HG03575 (cell line): ENCODE data around the gene KCNC4.

Experiments
- ATAC-seq: cut with Tn5 transposase; IDR thresholded peaks from one replicate; pipeline ENCODE4 v1.9.1; 2021; ENCODE audit not compliant: unreplicated experiment, insufficient number of reproducible peaks, low FRiP score; ENCODE audit errors: extremely low read depth

The KCNC4 gene

DNA sequence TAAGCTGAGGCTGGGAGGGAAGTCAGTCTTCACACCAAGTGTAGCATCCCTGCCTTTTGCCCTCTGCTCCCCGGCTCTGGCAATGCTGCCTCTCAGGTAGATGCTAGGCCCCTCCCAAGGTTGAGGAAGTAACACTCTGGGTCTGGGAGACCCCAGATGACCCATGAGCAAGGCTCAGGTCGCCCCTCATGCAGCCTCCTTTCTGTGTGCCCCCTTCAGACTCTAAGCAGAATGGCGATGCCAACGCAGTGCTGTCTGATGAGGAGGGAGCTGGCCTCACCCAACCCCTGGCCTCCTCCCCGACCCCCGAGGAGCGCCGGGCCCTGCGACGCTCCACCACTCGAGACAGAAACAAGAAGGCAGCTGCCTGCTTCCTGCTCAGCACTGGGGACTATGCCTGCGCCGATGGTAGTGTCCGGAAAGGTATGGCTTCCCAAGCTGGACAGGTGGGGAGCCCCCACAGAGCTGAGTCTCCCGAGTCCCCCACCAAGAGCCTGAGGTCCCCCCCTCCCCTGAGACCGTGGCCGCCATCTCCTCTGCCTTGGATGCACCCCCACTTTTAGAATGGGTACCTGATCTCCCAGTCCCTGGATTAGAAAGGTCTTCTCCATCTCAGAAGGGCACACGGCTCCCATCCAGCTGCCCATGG, 15.8 kb downstream of the KCNC4 start:
- ATAC-seq: no peak

DNA sequence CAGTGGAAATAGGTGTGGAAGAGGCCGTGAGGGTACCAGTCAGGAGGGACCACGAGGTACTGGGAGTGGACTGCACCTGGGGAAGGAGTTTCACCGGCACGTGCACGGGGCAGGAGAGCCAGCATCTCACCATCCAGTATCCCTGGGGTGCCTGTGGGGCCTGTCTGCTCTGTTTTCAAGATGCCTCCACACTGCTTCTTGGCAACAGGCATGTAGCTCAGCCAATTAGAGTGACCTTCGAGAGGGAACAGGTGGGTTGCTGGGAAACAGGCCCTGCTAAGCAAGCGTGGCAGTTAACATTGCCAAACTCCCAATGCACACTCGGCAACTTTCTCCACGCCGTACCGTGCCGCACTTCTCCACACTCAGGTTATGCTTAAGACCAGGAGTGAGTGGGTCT, 17.7 kb downstream of the KCNC4 start:
- no peak for ATAC-seq

DNA sequence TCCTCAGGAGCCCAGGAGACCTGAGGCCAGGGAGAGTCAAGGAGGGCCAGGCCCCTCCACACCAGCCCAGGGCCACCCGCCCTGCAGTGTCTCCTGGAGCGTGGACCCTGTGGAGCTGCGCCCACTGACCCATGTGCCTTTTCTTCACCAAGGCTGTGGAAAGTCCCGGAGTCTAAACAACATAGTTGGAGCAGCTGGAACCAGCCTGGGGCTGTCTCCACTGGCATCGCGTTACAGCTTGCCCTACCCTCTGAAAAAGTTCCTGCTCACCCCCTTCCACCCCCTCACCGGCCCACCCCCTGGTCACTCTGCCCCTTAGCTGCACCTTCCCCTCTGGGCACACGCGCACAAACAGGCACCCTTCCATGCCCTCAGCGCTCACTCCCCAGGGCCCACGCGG, 18.3 kb downstream of the KCNC4 start:
- ATAC-seq: no peak

DNA sequence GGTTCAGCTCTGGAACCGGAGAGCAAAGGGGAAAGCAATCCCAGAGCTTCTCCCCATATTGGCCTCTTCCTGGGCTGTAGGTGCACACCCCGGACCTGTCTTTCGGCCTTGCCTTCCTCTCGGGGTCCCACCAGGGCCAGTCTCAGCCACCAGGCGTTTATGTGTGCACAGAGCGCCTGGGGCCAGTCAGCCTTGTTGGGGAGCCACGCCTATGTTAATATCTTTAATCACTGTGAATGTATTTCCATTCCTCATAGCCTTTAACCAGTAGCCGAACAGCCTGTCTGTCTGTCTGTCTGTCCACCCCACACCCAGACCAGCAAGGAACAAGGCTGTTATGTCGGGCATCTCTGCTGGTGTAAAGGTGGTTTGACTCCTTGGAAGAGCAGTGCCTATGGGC, 18.8 kb downstream of the KCNC4 start:
- ATAC-seq: no peak

DNA sequence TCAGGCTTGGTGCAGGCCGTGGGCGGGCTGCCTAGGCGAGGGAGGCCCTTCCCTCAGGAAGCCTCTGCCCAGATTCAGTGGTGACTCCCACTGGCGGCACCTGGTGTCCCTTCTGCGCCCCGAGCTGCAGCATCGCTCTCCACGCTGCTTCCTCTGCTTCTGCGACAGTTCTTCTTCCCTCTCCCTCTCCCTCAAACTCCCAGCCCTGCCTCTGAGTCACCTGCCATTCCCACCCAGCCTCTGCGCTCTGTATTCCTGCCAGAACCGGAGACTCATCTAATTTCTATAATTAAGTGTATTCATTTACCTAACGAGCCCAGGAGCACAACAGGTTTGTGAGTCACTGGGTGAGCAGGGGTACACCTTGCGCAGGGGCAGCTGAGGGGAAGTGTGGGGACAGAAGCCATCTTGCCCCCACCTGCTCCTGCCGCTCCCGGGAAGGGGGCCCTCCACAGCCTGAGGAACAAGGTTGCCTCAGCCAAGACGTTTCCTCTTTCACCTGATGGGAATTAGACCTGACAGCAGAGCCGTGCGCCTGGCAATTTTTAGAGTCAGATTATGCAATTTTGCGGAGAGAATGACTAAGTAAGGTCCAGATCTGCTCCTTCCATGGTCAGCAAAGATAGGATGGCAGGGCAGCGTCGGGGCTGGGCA, 19.4 kb downstream of the KCNC4 start:
- ATAC-seq: no peak

DNA sequence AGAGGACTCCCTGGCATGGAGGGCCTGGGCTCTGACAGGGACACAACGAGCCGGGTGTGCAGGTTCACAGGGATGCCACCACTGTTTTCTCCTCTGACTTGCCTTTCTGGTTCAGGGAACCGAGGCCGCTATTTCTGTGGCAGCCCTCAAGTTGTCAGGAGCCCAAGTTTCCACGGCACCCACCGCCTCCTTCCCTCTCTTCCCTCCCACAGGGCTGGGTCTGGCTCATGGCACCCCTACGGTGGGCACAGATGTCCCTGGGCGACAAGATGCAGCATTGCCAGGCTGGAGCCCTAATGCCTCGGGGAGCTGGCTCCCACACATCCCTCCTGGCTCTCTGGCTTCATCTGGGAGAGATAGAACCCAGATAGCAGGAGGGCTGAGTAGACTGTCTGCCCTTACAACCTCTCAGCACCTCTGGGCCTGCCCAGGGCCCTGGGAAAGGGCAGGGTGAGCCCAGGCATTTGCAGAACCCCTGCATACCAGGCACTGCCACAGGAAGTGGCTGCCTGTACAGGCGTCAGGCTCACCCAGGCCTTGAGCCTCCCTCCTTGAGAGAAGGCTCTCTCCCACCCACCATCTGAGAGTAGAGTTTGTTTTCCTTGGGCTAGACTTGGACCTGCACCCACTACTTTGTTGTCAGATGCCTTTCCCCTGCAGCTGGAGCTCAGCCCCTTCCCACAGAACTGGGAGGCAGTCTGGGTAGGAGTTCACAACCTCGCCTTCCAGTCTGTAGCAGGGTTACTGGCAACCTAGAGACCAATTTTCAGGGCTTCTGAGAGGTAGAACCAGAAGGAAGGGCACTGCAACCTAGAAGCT, 20.5 kb downstream of the KCNC4 start:
- no peak for ATAC-seq

DNA sequence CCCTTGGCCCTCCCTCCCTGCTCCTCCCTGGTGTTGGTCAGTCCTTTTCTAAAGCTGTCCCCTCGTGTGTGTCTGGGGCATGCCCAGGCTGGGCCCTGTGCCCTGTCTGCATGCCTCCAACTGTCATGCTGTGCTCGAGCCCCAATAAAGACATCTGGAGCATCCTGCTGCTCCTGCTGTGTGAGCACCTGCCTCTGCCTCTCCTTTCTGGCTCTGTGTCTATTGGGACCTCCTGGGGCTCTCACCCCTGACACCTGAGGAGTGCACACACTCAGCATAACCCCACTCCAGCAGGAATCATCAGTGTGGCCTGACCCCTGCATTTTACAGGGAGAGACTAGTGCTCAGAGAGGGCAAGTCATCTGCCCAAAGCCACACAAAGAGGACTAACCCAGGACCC, 23.7 kb downstream of the KCNC4 start:
- no peak for ATAC-seq

DNA sequence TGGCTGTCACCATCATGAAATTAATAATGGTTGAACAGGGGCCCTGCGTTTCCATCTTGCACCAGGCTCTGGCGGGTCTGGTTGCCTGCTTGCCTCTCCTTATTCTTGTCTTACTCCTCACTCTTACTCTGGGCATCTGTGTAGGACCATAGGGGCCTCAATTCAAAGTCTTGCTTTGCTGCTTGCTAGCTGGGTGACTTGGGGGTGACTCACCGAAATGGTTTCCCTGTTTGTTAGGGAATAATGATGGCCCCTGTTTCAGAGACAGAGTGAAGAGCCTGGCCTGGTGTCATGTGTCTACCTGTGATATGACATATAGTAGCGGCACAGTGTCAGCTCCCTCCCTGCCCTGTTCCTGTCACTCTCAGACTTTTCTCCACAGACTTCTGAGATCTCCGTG, 24.6 kb downstream of the KCNC4 start:
- no peak for ATAC-seq

DNA sequence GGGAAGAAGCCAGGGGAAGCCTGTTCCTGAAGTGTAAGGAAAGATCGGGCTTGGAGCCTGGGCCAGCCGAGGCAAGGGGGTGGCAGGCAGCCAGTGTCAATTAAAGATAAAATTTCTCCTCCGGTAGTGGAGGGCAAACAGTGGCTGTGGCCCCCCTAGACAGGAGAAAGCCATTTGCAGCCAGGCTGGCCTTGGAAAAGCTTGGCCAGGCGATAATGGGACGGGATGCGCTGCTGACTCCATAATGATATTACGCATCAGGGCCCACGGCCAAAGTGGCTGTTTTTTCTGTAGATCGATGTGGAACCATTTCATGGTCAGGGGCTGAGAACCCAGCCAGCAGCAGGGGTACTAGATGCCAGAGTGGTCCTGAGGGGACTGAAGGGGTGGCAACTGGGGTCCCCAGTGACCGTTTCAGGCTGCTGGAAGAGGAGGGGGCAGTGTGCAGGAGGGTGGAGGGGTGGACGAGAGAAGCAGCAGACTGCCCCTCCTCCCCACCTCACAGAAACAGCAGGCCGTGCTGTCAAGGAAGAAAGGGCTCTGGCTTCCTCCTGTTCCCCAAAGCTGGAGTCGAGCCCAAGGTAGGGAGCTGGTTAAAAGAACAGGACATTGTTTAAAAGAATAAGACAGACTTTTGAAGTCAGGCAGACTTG, 25.2 kb downstream of the KCNC4 start:
- no peak for ATAC-seq

DNA sequence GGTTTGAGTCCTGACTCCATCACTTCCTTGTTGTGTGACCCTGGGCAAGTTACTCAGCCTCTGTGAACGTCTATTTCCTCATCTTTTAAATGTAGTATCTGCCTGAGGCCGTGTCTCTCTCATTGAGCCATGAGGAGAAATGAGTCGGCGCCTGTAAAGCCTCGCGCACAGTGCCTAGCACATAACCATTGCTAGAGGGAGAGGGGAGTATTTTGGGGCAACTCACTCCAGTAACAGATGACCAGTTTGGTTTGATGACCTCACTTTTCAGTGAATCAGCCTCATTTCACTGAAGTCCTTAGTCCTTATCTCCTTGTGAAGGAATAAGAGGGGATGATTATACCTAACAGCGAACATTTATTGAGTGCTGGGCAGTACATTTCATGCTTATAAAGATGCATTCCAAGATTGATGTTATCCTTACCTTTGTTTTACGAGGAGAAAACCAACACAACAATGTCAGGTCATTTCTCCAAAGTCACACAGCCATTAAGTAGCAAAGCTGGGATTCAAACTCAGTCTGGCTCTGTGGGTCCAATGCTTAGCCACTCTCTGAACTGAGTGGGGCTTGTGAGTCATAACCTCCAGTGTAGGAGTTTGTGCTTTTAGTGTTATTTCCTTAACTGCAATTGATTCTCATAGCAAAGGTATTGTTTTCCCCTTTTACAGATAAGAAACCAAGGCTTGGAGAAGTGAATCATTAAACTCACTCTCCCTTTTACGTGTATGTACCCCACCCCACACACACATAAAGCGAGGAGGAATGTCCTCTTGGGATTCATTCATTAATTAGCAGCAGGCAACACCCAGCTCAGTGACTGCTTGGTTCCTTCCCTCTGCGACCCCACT, 25.9 kb downstream of the KCNC4 start:
- no peak for ATAC-seq

DNA sequence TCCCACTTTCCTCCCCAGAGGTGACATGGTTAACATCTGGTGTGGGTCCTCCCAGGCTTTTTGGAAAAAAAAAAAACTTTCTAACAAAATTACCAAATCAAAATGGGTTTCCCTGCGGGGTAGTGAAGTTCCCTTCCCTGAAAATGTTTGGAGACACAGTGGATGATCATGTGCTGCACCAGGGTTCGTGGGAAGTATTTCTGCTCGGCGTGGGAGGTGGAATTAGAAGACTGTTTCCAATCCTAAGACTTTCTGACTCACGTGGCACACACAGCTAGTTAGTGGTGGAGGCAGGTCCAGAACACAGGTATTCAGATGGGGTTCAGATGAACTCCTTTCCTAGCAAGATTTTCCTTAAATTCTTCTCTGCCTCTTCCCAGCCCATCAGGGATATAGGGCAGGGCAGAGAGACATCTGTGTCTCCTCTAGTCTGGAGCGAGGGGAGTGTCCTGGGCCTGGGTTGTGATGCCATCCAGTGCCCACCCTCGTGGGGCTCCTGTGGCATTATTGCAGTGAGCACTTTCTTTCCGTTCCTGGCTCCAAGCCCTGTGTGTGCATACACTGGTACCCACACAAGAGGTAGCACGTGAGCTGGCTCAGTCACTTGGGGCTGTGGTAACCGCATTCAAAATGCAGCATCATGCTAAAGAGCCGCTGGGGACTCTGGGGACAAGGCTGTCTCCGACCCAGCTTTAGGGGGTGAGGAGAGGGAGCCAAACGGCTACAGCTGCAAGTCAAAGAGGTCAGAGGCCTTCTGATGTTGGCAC, 27.5 kb downstream of the KCNC4 start:
- no peak for ATAC-seq

DNA sequence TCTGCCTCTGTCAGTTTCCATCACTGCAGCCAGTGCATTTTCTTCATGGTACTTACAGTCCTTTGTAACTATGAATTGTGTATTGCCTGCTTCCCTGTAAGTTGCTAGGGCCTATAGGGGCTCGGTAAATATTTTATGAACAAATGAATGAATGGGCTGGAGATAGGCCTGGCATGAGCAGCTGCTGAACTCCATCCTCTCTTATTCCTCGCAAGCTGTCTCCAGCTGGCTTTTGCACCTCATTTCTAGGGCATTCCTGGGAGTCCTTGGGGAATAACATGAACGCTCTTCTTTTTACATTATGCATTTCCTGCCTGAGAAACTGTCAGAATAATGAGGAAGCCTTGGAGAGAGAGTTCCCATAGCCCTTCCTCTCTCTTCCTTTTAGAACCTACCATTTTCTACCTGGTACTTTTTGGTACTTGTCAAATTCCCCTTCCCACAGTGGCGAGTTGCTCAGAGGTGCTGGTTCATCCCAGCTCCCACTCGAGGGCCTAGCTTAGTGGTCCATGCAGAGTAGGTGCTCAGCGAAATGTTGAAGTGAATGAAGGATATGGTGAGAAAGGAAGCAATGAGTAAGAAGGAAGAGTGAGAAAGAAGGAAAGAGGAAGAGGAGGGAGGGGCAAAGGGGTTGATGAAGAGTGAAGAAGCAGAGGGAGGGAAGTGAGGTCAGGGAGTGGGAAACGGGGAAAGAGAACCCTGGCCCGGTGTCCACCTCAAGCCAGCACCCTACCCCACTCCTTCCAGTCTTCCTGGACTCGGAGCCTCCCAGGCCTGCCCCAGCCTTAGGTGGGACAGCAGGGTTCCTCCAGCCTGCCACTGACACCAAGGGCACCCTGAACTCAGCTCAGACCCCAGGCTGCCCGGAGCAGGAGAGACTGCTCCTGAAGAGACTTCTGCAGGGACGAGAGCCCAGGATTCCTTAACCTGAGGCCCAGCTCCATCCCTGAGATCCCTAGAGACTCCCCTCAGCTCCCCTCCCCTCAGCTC, 29.6 kb downstream of the KCNC4 start:
- no peak for ATAC-seq

DNA sequence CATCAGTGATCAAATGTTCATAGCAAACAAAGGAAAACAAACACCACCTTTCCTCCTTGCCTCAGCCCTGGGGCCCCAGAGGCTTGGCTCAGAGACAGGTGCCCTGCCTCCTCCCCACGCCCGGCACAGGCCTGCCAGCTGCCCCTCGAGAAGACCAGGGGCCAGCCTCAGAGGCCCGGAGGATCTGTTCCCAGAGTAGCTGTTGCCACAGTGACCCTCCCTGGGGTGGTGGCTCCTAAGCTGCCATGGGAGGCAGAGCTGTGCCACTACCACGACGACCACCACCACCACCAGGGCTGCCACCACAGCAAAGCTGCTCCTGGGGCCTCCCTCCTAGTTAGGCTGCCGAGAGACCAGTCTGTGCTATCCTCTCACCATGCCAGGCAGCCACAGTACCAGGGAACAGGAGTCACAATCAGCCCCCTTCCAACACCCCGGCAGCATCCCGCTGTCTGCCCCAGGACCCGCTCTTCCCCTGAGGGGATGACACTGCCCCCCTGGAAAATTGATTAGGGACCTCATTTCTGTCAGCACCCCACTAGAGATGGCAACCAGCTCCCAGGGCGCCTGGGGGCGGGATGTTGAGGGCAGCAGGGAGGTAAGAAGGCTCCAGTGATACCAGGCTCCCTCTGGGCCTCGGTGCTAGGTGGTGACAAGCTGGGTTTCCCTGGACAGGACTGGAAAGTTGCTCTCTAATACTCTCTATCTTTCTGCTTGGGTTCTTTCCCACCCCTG, 30.5 kb downstream of the KCNC4 start:
- ATAC-seq: no peak

DNA sequence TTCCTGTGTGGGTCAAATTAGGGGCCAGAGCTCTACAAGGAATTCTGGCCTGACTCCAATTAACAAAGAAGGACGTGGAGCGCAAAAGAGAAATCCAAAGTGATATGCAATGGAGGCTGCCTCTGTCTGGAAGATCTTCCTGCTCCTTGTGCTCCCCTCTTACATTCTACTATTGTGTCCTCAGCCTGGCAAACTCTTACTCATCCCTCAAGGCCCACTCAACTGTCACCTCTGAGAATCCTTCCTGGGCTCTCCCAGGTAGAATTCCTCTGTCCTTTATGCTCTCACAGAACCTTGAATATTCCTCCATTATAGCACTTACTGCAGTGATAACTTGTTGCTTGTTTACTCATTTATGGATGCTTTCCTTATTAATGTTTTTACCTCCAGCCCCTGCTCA, 31.4 kb downstream of the KCNC4 start:
- ATAC-seq: no peak

DNA sequence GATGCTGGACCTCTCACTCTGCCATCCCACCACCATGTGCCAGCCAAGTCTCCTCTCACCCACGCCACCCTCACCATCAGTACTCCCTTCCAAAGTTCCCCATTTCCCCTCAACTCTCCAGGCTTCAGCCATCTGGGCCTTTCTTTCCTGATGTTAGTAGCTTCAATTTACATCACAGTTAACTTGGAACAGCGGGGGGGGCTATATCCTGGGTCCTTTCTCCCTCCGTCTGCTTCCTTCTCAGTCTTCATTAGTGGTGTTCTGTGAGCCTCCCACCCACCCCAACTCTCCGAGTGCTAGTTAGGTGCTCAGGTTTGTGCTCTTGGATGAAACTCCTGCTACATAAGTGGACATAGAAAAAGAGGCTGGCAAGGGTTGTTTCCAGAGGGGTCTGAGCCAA, 31.9 kb downstream of the KCNC4 start:
- no peak for ATAC-seq

DNA sequence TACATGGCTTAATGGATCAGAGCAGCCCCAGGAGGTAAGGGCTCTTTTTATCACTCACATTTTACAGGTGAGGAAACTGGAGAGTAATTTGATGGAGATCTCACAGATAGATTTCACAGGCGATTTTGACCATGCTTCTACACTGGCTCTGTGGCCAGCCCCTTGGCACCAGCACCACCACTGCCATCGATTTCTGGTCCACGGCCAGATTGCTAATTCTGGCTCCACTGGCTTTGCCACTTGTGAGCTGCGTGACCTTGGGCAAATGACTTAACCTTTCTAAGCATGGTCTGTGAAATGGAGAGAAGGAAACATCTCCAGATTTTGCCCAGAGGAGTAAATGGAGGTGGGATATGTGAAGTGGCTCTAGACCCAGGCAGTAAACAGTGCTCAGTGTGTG, 32.6 kb downstream of the KCNC4 start:
- no peak for ATAC-seq

DNA sequence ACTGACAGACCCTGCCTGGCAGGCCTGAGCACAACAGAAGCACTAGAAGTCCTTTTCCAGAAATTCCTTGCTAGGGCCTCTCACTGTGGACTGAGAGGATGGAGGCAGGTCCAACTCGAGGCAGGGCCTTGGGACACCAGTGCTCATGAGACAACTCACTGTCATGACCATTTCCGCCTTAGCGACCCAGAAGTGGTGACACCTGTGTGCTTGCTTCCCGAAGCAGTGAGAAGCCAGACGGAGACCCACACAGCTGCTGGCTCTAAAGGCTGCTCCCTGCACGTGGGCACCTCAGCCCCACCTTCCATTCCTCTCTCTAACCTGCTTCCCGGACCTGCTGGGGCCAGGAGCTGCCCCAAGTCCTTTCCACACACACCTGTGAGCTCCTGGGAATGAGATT, 33.0 kb downstream of the KCNC4 start:
- no peak for ATAC-seq
